Astrocyte of the hippocampus (primary cell): Measurements from ENCODE around the gene TBC1D14.

ENCODE experiments used
- DNase-seq: peaks from one replicate; pipeline ENCODE4 v3.0.0; 2011; ENCODE audit warnings: low read depth, low spot score

The TBC1D14 gene

GRCh38 chr4:7020856-7021255 is 111.2 kb downstream of the TBC1D14 start:
- no peak for DNase-seq

GRCh38 chr4:7021355-7021754 is 111.7 kb downstream of the TBC1D14 start:
- DNase-seq = no peak

- DNase-seq = peak; percentile 82
Measured at GRCh38 chr4:7021930-7022664, 112.5 kb downstream of the TBC1D14 start.

- DNase-seq = no peak
Measured at GRCh38 chr4:7023486-7023885, 113.9 kb downstream of the TBC1D14 start.

- no peak for DNase-seq
Measured at GRCh38 chr4:7023901-7024300, 114.3 kb downstream of the TBC1D14 start.

GRCh38 chr4:7024336-7024890 is 114.8 kb downstream of the TBC1D14 start:
- no peak for DNase-seq

GRCh38 chr4:7025040-7025602 is 115.5 kb downstream of the TBC1D14 start:
- no peak for DNase-seq

- no peak for DNase-seq
Measured at GRCh38 chr4:7026107-7026506, 116.5 kb downstream of the TBC1D14 start.

GRCh38 chr4:7027284-7027683 is 117.7 kb downstream of the TBC1D14 start:
- no peak for DNase-seq

- no peak for DNase-seq
Measured at GRCh38 chr4:7027913-7028312, 118.3 kb downstream of the TBC1D14 start.

- DNase-seq = no peak
Measured at GRCh38 chr4:7029212-7029611, 119.6 kb downstream of the TBC1D14 start.

- no peak for DNase-seq
Measured at GRCh38 chr4:7029921-7030320, 120.3 kb downstream of the TBC1D14 start.

- no peak for DNase-seq
Measured at GRCh38 chr4:7030856-7031255, 121.2 kb downstream of the TBC1D14 start.

- DNase-seq = no peak
Measured at GRCh38 chr4:7031558-7032449, 122.2 kb downstream of the TBC1D14 start.

GRCh38 chr4:7032596-7032995 is 123.0 kb downstream of the TBC1D14 start:
- DNase-seq = no peak

- DNase-seq = peak; percentile 91
Measured at GRCh38 chr4:7034262-7035081, 124.8 kb downstream of the TBC1D14 start.

- DNase-seq = no peak
Measured at GRCh38 chr4:7037425-7037824, 127.8 kb downstream of the TBC1D14 start.

GRCh38 chr4:7040765-7041164 is 131.1 kb downstream of the TBC1D14 start:
- DNase-seq = no peak

- no peak for DNase-seq
Measured at GRCh38 chr4:7041246-7041645, 131.6 kb downstream of the TBC1D14 start.

- DNase-seq = no peak
Measured at GRCh38 chr4:7041801-7042502, 132.3 kb downstream of the TBC1D14 start.
